Mesothelial cell of epicardium (in vitro differentiated cells): ENCODE results near the gene MYLK4. TPM values are rescaled to one million over a fixed set of nuclear protein-coding genes. Genes with fewer than 3 reads are reported as not detected.

Experiments used
- DNase-seq, 2 experiments: peaks; one replicate each; pipeline ENCODE4 v3.0.0; 2021; ENCODE audit warnings: low spot score in 2 of 2; ENCODE audit not compliant: unreplicated experiment in 2 of 2
- H3K27ac Mint-ChIP-seq: 2 replicates; pipeline ENCODE4 v1.8.0; 2021; ENCODE audit warnings: mixed read lengths
- H3K27me3 Mint-ChIP-seq: 2 replicates; pipeline ENCODE4 v1.8.0; 2021; ENCODE audit warnings: low read depth, mixed read lengths
- H3K36me3 Mint-ChIP-seq: 2 replicates; pipeline ENCODE4 v1.8.0; 2021; ENCODE audit warnings: mixed read lengths
- H3K4me1 Mint-ChIP-seq: 2 replicates; pipeline ENCODE4 v1.8.0; 2021; ENCODE audit warnings: mixed read lengths
- H3K4me3 Mint-ChIP-seq: 2 replicates; pipeline ENCODE4 v1.8.0; 2021; ENCODE audit warnings: mild to moderate bottlenecking, moderate library complexity, mixed read lengths
- H3K9me3 Mint-ChIP-seq: 2 replicates; pipeline ENCODE4 v1.8.0; 2021; ENCODE audit warnings: mixed read lengths
- CTCF ChIP-seq: fragments of 200-600 bp; sonication (generic); IDR thresholded peaks from one replicate; pipeline ENCODE4 v1.5.0; 2021; ENCODE audit warnings: antibody characterized with exemption; ENCODE audit not compliant: unreplicated experiment
- total RNA-seq: library from RNA; stranded (reverse); gene quantifications from 3 replicates; pipeline ENCODE4 v1.2.1, GENCODE V29; 2021

MYLK4 gene
- total RNA-seq, 1 donor from 2014 or later = 0.89 TPM

DNA sequence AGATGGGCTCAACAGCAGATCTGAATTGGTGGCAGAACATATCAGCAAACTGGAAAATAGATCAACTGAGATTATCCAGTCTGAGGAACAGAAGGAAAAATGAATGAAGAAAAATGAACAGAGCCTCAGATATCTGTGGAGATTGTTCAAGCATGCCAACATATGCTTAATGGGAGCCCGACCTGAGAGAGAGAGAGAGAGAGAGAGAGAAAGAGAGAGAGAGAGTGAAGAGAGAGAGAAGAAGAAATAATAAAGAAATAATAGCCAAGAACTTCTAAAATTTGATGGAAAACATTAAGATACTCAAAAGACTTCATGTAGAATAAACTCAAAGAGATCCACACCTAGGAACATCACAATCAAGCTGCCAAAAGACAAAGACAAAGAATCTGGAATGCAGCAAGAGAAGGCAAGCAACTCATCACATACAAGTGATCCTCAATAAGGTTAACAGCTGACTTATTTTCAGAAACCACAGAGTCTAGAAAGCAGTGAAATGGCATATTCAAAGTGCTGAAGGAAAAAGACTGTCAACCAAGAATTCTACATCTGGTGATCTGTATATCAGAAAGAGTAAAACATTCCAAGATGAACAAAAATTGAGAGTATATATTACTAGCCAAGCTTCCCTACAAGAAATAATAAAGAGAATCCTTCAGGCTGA is 97.2 kb downstream of the MYLK4 start:
- H3K27me3 Mint-ChIP-seq = no peaks in the 10 kb centered on the region
- no peak for DNase-seq
- no peak overlapping the region for H3K27ac Mint-ChIP-seq
- H3K4me1 Mint-ChIP-seq = peaks cover 4% of the 10 kb centered on the region
- H3K4me3 Mint-ChIP-seq = no peak overlapping the region
- TF ChIP-seq CTCF = no peak
- H3K9me3 Mint-ChIP-seq = peaks cover 19% of the 10 kb centered on the region
- H3K36me3 Mint-ChIP-seq = peaks cover 9% of the 10 kb centered on the region

DNA sequence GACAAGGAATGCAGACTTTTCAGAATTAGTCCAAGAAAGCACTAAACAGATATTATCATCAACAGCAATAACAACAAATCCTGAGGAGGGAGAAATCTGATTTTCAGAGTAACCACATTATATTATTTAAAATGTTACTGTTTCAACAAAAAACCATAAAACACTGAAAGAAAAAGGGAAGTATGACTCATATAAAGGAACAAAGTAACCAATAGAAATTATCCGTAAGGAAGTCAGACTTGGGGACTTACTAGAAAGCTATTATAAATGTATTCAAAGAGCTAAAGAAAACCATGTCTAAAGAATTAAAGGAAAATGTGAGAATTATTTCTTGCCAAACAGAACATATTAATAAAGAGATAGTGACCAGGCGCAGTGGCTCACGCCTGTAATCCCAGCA is 98.1 kb downstream of the MYLK4 start:
- Mint-ChIP-seq H3K27ac (no peak overlapping the region), H3K9me3 (peaks cover 22% of the 10 kb centered on the region), H3K4me3 (no peak overlapping the region), H3K27me3 (no peaks in the 10 kb centered on the region), H3K4me1 (peaks cover 5% of the 10 kb centered on the region), H3K36me3 (peaks cover 9% of the 10 kb centered on the region)
- no peak for DNase-seq
- no peak for TF ChIP-seq CTCF

DNA sequence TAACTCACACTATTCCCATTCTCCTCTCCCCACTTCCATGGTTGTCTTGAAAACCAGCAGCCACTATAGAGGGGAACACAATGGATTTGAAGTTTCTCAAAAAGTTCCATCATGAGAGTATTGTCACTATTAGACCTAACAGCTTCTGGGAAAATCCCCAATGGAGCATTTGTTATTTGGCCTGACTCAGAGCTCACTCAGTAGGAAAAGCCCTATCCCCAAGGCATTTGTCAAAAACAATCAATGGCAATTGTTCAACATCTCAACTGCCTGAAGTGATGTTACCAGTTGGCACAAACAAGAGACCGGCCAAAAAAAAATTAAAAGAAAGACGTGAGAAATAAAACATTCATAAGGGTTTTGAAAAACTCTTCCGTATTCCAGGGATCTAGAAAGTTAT is 98.8 kb downstream of the MYLK4 start:
- no peak for DNase-seq
- no peak for TF ChIP-seq CTCF
- no peak overlapping the region for H3K27ac Mint-ChIP-seq
- peaks cover 5% of the 10 kb centered on the region for H3K4me1 Mint-ChIP-seq
- no peaks in the 10 kb centered on the region for H3K27me3 Mint-ChIP-seq
- peaks cover 22% of the 10 kb centered on the region for H3K9me3 Mint-ChIP-seq
- peaks cover 9% of the 10 kb centered on the region for H3K36me3 Mint-ChIP-seq
- no peak overlapping the region for H3K4me3 Mint-ChIP-seq

- TF ChIP-seq CTCF = no peak
- peaks cover 22% of the 10 kb centered on the region for H3K9me3 Mint-ChIP-seq
- H3K27me3 Mint-ChIP-seq = no peaks in the 10 kb centered on the region
- peaks cover 9% of the 10 kb centered on the region for H3K36me3 Mint-ChIP-seq
- no peak overlapping the region for H3K27ac Mint-ChIP-seq
- peaks cover 6% of the 10 kb centered on the region for H3K4me1 Mint-ChIP-seq
- no peak overlapping the region for H3K4me3 Mint-ChIP-seq
- DNase-seq = no peak
Observed at GRCh38 chr6:2651536-2651935, 99.2 kb downstream of the MYLK4 start.

DNA sequence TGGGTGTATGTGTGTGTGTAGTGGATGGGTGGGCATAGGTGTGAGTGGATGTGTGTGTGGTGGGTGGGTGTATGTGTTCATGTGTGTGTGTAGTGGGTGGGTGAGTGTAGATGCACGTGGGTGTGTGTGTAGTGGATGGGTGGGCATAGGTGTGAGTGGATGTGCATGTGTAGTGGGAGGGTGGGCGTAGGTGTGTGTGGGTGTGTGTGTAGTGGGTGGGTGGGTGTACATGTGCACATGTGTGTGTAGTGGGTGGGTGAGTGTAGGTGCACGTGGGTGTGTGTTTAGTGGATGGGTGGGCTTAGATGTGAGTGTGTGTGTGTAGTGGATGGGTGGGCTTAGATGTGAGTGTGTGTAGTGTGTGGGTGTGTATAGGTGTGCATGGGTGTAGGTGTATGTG is 104.4 kb downstream of the MYLK4 start:
- Mint-ChIP-seq H3K27ac (no peak overlapping the region), H3K4me1 (peaks cover 21% of the 10 kb centered on the region), H3K4me3 (no peak overlapping the region), H3K36me3 (no peaks in the 10 kb centered on the region), H3K27me3 (peaks cover under 1% of the 10 kb centered on the region), H3K9me3 (peaks cover 4% of the 10 kb centered on the region)
- no peak for DNase-seq
- TF ChIP-seq CTCF = no peak
